Measurements from ENCODE around the gene ENPEP.

Gene ENPEP

DNA sequence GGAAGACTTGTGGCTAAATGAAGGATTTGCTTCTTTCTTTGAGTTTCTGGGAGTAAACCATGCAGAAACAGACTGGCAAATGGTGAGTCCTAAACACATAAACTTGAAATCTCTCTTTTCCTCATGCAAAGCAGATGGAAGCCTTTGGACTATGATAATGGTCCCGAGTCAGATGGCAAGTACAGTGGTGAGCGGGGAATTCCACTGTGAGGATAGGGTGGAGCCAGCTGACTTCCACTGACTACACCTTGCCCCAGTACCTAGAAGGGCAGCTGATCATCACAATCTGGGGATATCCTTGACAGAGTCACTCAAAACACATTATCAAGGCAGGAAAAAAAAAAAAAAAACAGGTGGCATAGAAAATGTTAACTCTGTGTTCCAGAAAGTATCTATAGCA, 34.3 kb downstream of the ENPEP start:
- Histone ChIP-seq H3K4me1 (ENCODE audit: control insufficient read depth, insufficient read depth, low read length) (no peaks in the 10 kb centered on the region), H3K36me3 (ENCODE audit: control insufficient read depth, insufficient read depth, low read length) (no peaks in the 10 kb centered on the region), H3K27me3 (ENCODE audit: control insufficient read depth, insufficient read depth, low read length) (no peaks in the 10 kb centered on the region), H3K4me3 (ENCODE audit: low read length) (no peak overlapping the region), H3K9ac (ENCODE audit: low read length) (no peak overlapping the region), H3K9me3 (ENCODE audit: control insufficient read depth, low read length) (no peaks in the 10 kb centered on the region)

GRCh38 chr4:110510955-110511544, 35.1 kb downstream of the ENPEP start:
- Histone ChIP-seq H3K4me3 (ENCODE audit: low read length) (no peak overlapping the region), H3K27me3 (ENCODE audit: control insufficient read depth, insufficient read depth, low read length) (no peaks in the 10 kb centered on the region), H3K9ac (ENCODE audit: low read length) (no peak overlapping the region), H3K4me1 (ENCODE audit: control insufficient read depth, insufficient read depth, low read length) (no peaks in the 10 kb centered on the region), H3K9me3 (ENCODE audit: control insufficient read depth, low read length) (no peaks in the 10 kb centered on the region), H3K36me3 (ENCODE audit: control insufficient read depth, insufficient read depth, low read length) (no peaks in the 10 kb centered on the region)

GRCh38 chr4:110512901-110513300, 36.9 kb downstream of the ENPEP start:
- no peaks in the 10 kb centered on the region for H3K4me1 ChIP-seq (ENCODE audit: control insufficient read depth, insufficient read depth, low read length)
- H3K4me3 ChIP-seq (ENCODE audit: low read length): no peak overlapping the region
- H3K36me3 ChIP-seq (ENCODE audit: control insufficient read depth, insufficient read depth, low read length): no peaks in the 10 kb centered on the region
- no peaks in the 10 kb centered on the region for H3K27me3 ChIP-seq (ENCODE audit: control insufficient read depth, insufficient read depth, low read length)
- no peaks in the 10 kb centered on the region for H3K9me3 ChIP-seq (ENCODE audit: control insufficient read depth, low read length)
- no peak overlapping the region for H3K9ac ChIP-seq (ENCODE audit: low read length)

GRCh38 chr4:110514889-110515479, 39.0 kb downstream of the ENPEP start:
- H3K4me3 ChIP-seq (ENCODE audit: low read length): no peak overlapping the region
- no peaks in the 10 kb centered on the region for H3K4me1 ChIP-seq (ENCODE audit: control insufficient read depth, insufficient read depth, low read length)
- no peak overlapping the region for H3K9ac ChIP-seq (ENCODE audit: low read length)
- no peaks in the 10 kb centered on the region for H3K36me3 ChIP-seq (ENCODE audit: control insufficient read depth, insufficient read depth, low read length)
- H3K9me3 ChIP-seq (ENCODE audit: control insufficient read depth, low read length): no peaks in the 10 kb centered on the region
- no peaks in the 10 kb centered on the region for H3K27me3 ChIP-seq (ENCODE audit: control insufficient read depth, insufficient read depth, low read length)

DNA sequence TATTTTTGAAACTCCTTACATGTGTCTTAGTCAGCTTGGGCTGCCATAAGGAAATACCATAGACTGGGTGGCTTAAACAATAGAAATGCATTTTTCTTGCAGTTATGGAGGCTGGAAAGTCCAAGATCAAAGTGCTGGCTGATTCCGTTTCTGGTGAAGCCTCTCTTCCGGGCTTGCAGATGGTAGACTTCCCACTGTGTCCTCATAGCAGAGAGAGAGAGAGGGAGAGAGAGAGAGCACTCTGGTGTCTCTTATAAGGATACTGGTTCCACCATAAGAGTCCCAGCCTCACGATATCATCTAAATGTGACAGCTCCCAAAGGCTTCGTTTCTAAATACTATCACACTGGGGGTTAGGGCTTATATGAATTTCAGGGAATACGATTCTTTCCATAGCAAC, 39.7 kb downstream of the ENPEP start:
- Histone ChIP-seq H3K4me1 (ENCODE audit: control insufficient read depth, insufficient read depth, low read length) (no peaks in the 10 kb centered on the region), H3K27me3 (ENCODE audit: control insufficient read depth, insufficient read depth, low read length) (no peaks in the 10 kb centered on the region), H3K36me3 (ENCODE audit: control insufficient read depth, insufficient read depth, low read length) (no peaks in the 10 kb centered on the region), H3K9ac (ENCODE audit: low read length) (peak overlapping the region; percentile 44), H3K4me3 (ENCODE audit: low read length) (peak overlapping the region; percentile 27), H3K9me3 (ENCODE audit: control insufficient read depth, low read length) (no peaks in the 10 kb centered on the region)

DNA sequence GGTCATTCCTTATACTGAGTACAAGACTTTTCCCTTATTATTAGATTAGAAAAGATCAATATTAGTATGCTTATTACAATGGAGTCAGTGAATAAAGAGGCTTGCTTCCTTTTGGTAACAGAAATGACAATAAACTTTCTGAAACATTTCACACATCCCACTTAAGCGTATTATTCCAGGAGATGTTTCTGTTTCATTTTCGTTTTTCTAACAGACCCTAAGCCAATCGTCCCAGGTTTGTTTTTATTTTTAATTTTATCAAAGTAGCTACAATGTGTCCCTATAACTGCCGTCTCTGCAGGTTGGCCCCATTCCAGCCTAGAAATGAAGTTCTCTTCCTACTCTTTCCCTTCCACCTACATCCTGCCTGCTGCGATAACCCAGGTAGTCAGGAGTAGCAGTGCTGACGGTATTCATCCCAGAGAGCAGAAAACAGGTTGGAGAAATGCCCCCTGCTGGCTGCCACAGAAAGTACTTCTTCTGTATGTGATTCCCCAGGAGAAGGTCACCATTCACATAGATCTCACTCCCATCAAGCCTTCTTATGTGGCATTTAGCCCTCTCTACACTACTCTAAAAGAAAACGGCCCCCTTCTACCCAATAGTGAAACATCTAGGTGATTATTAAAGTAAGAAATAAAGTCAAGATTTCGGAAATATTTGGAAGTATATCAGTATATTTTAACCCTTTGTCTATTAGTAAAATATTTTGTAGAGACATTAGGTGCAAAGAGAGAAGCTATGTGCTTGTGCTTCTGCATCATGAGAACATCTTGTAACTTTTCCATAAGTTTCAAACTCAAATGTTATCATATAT, 40.4 kb downstream of the ENPEP start:
- H3K4me3 ChIP-seq (ENCODE audit: low read length): peak overlapping the region; percentile 27
- no peaks in the 10 kb centered on the region for H3K4me1 ChIP-seq (ENCODE audit: control insufficient read depth, insufficient read depth, low read length)
- H3K9ac ChIP-seq (ENCODE audit: low read length): peak overlapping the region; percentile 44
- no peaks in the 10 kb centered on the region for H3K27me3 ChIP-seq (ENCODE audit: control insufficient read depth, insufficient read depth, low read length)
- no peaks in the 10 kb centered on the region for H3K9me3 ChIP-seq (ENCODE audit: control insufficient read depth, low read length)
- H3K36me3 ChIP-seq (ENCODE audit: control insufficient read depth, insufficient read depth, low read length): no peaks in the 10 kb centered on the region

GRCh38 chr4:110518889-110519490, 43.0 kb downstream of the ENPEP start:
- no peak overlapping the region for H3K4me3 ChIP-seq (ENCODE audit: low read length)
- no peak overlapping the region for H3K9ac ChIP-seq (ENCODE audit: low read length)
- no peaks in the 10 kb centered on the region for H3K9me3 ChIP-seq (ENCODE audit: control insufficient read depth, low read length)
- no peaks in the 10 kb centered on the region for H3K27me3 ChIP-seq (ENCODE audit: control insufficient read depth, insufficient read depth, low read length)
- no peaks in the 10 kb centered on the region for H3K4me1 ChIP-seq (ENCODE audit: control insufficient read depth, insufficient read depth, low read length)
- no peaks in the 10 kb centered on the region for H3K36me3 ChIP-seq (ENCODE audit: control insufficient read depth, insufficient read depth, low read length)

GRCh38 chr4:110520886-110521285, 44.9 kb downstream of the ENPEP start:
- no peaks in the 10 kb centered on the region for H3K27me3 ChIP-seq (ENCODE audit: control insufficient read depth, insufficient read depth, low read length)
- no peaks in the 10 kb centered on the region for H3K36me3 ChIP-seq (ENCODE audit: control insufficient read depth, insufficient read depth, low read length)
- H3K4me3 ChIP-seq (ENCODE audit: low read length): no peak overlapping the region
- H3K9ac ChIP-seq (ENCODE audit: low read length): no peak overlapping the region
- H3K9me3 ChIP-seq (ENCODE audit: control insufficient read depth, low read length): no peaks in the 10 kb centered on the region
- no peaks in the 10 kb centered on the region for H3K4me1 ChIP-seq (ENCODE audit: control insufficient read depth, insufficient read depth, low read length)

DNA sequence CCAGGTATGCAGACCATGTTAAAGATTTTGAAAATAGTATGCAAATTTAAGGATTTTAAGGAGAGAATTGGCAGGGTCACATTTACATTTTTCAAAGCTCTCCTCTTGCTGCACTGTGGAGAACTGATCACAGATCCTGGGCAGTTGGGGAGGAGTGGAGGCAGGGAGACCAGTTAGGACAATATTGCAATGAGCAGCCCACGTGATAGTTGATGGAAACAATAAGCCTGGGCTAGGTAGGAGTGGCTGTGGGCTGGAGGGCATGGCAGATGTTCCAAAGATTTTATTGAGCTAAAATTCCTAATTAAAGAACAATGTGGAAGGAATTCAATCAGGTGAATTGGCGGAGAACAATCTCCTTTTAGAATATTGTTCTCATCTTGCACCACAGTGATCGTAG, 50.6 kb downstream of the ENPEP start:
- H3K27me3 ChIP-seq (ENCODE audit: control insufficient read depth, insufficient read depth, low read length): no peaks in the 10 kb centered on the region
- no peak overlapping the region for H3K9ac ChIP-seq (ENCODE audit: low read length)
- no peak overlapping the region for H3K4me3 ChIP-seq (ENCODE audit: low read length)
- H3K9me3 ChIP-seq (ENCODE audit: control insufficient read depth, low read length): no peaks in the 10 kb centered on the region
- no peaks in the 10 kb centered on the region for H3K4me1 ChIP-seq (ENCODE audit: control insufficient read depth, insufficient read depth, low read length)
- no peaks in the 10 kb centered on the region for H3K36me3 ChIP-seq (ENCODE audit: control insufficient read depth, insufficient read depth, low read length)

GRCh38 chr4:110527156-110527555, 51.2 kb downstream of the ENPEP start:
- H3K4me3 ChIP-seq (ENCODE audit: low read length): no peak overlapping the region
- H3K4me1 ChIP-seq (ENCODE audit: control insufficient read depth, insufficient read depth, low read length): no peaks in the 10 kb centered on the region
- H3K36me3 ChIP-seq (ENCODE audit: control insufficient read depth, insufficient read depth, low read length): no peaks in the 10 kb centered on the region
- no peak overlapping the region for H3K9ac ChIP-seq (ENCODE audit: low read length)
- H3K27me3 ChIP-seq (ENCODE audit: control insufficient read depth, insufficient read depth, low read length): no peaks in the 10 kb centered on the region
- no peaks in the 10 kb centered on the region for H3K9me3 ChIP-seq (ENCODE audit: control insufficient read depth, low read length)

- Histone ChIP-seq H3K9me3 (ENCODE audit: control insufficient read depth, low read length) (no peaks in the 10 kb centered on the region), H3K36me3 (ENCODE audit: control insufficient read depth, insufficient read depth, low read length) (no peaks in the 10 kb centered on the region), H3K4me1 (ENCODE audit: control insufficient read depth, insufficient read depth, low read length) (no peaks in the 10 kb centered on the region), H3K9ac (ENCODE audit: low read length) (no peak overlapping the region), H3K27me3 (ENCODE audit: control insufficient read depth, insufficient read depth, low read length) (no peaks in the 10 kb centered on the region), H3K4me3 (ENCODE audit: low read length) (no peak overlapping the region)
Measured at GRCh38 chr4:110532901-110533589, 57.1 kb downstream of the ENPEP start.

DNA sequence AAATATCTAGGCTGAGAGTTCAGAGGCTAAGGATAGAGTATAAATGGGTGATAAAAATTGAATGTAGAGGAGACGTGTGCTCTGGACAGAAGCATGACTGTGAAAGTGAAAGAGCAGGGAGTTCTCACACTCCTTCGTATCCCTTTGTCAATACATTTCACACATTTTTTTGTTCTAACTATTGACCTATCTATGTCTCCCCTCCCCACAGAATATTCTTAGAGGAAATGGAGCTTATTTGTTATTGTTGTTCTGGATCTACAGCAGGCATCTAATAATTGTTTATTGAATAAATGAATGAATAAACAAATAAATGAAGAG, 57.6 kb downstream of the ENPEP start:
- H3K4me3 ChIP-seq (ENCODE audit: low read length): no peak overlapping the region
- no peaks in the 10 kb centered on the region for H3K4me1 ChIP-seq (ENCODE audit: control insufficient read depth, insufficient read depth, low read length)
- no peaks in the 10 kb centered on the region for H3K36me3 ChIP-seq (ENCODE audit: control insufficient read depth, insufficient read depth, low read length)
- H3K9me3 ChIP-seq (ENCODE audit: control insufficient read depth, low read length): no peaks in the 10 kb centered on the region
- H3K27me3 ChIP-seq (ENCODE audit: control insufficient read depth, insufficient read depth, low read length): no peaks in the 10 kb centered on the region
- no peak overlapping the region for H3K9ac ChIP-seq (ENCODE audit: low read length)

All from mucosa of stomach (tissue), 1 donor.